Fibroblast of villous mesenchyme (primary cell): ENCODE results near the gene TIAM2. TPM values are rescaled to one million over a fixed set of nuclear protein-coding genes. Genes with fewer than 3 reads are reported as not detected.

Experiments
- DNase-seq: peaks from one replicate; pipeline ENCODE4 v3.0.0-alpha.2; 2010; ENCODE audit warnings: low read depth
- H3K4me3 ChIP-seq: 2 replicates; pipeline ENCODE4 v1.5.1; 2011; ENCODE audit warnings: low read depth, mild to moderate bottlenecking, low read length
- CTCF ChIP-seq: IDR thresholded peaks from 2 replicates; pipeline ENCODE4 v1.5.1; 2012; ENCODE audit warnings: low read depth, mild to moderate bottlenecking, low read length; ENCODE audit not compliant: insufficient read depth
- total RNA-seq: library from RNA; depleted of rRNA; stranded (reverse); fragments of >200 nt; gene quantifications from 2 replicates; pipeline ENCODE4 v1.2.3, GENCODE V29; 2012

The TIAM2 gene
- total RNA-seq, 1 donor: 8.6 TPM

DNA sequence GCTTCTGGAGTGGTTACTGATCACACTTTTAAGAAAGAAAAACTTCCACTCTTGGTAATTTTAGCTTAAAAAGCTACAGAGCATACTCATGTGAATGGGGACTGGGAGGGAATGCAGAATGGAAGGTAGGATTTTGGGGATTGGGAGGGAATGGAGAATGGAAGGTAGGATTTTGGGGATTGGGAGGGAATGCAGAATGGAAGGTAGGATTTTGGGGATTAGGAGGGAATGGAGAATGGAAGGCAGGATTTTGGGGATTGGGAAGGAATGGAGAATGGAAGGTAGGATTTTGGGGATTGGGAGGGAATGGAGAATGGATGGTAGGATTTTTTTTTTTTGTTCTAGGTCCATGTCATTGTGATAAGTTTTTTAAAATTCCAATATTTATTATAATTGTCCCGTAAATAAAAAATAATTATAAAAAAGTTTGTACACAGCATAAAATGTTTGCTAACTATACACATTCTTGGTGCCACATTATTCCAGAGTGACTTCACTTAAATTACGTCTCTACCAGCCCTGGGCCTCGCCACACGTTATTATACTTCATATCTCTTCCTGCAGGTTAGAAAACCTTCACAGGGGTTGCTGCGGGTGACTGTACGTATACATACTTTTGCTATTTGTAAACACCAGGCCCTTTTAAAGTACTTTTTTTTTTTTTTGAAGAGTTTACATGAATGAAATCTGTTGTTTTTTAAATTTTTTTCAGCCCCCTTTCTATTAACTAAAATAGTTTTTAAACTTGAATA is 127.3 kb downstream of the TIAM2 start:
- H3K4me3 ChIP-seq: no peak overlapping the region
- no peak for DNase-seq
- no peak for TF ChIP-seq CTCF

GRCh38 chr6:155123520-155123919 is 128.4 kb downstream of the TIAM2 start:
- DNase-seq: no peak
- TF ChIP-seq CTCF: no peak

DNA sequence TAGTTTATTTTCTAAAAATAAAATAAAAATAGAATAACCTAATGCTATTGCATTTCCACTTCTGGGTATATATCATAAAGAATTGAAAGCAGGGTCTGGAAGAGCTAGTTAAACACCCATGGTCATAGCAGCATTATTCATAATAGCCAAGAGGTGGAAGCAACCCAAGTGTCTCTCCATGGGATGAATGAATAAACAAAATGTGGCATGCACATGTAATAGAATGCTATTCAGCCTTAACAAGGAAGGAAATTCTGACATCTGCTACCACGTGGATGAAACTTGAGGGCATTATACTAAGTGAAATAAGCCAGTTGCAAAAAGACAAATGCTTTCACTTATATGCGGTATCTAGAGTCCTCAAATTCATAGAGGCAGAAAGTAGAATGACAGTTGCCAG is 130.8 kb downstream of the TIAM2 start:
- DNase-seq: peak; percentile 59
- H3K4me3 ChIP-seq: no peak overlapping the region
- no peak for TF ChIP-seq CTCF

More at GRCh38 chr6:155123520-155123919, 128.4 kb downstream of the TIAM2 start:
- no peak overlapping the region for H3K4me3 ChIP-seq

DNA sequence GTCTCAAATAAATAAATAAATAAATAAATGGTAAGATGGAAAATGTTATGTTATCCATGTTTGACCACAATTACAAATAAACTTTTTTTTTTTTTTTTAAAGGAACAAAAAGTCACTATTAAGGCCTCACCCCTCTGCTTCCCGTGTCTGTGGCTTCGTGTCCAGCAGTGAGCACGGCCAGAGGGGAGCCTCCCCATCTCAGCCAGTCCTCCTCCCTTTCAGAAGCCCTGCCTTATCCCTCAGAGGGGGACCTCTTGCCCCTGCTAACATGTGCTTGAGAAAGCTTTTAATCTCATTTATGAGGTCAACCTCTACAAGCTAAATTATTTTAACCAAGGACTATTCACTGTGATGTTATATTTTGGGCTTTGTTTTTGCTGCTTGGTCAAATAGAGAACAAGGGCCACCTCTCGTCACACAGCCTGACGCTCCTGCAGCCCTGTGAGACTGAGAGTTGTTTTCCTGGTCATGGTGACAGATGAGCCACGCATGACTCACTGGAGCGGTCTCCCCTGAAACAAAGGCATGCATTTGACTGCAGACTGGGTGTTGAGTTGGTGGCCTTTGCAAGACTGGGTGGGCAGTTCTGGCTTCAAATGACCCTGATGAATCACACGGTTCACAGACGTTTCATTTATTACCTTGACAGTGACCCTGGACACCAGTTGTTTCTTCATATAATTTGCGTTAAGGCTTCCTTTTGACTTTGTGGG is 131.8 kb downstream of the TIAM2 start:
- DNase-seq: peak; percentile 75
- no peak overlapping the region for H3K4me3 ChIP-seq
- TF ChIP-seq CTCF: no peak

GRCh38 chr6:155128977-155129376 is 133.9 kb downstream of the TIAM2 start:
- TF ChIP-seq CTCF: no peak
- H3K4me3 ChIP-seq: no peak overlapping the region
- DNase-seq: no peak

DNA sequence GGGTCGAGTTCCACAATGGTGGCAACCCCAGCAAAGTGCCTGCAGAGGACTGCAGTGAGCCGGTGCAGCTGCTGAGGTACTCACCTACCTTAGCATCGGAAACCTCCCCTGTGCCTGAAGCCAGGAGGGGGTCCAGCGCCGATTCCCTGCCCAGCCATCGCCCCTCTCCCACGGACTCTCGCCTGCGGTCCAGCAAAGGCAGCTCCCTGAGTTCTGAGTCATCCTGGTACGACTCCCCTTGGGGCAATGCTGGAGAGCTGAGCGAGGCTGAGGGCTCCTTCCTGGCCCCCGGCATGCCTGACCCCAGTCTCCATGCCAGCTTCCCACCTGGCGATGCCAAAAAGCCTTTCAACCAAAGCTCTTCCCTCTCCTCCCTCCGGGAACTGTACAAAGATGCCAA is 134.6 kb downstream of the TIAM2 start:
- no peak for TF ChIP-seq CTCF
- H3K4me3 ChIP-seq: no peak overlapping the region
- DNase-seq: no peak
